ENCODE results near the gene LOX.

The LOX gene

DNA sequence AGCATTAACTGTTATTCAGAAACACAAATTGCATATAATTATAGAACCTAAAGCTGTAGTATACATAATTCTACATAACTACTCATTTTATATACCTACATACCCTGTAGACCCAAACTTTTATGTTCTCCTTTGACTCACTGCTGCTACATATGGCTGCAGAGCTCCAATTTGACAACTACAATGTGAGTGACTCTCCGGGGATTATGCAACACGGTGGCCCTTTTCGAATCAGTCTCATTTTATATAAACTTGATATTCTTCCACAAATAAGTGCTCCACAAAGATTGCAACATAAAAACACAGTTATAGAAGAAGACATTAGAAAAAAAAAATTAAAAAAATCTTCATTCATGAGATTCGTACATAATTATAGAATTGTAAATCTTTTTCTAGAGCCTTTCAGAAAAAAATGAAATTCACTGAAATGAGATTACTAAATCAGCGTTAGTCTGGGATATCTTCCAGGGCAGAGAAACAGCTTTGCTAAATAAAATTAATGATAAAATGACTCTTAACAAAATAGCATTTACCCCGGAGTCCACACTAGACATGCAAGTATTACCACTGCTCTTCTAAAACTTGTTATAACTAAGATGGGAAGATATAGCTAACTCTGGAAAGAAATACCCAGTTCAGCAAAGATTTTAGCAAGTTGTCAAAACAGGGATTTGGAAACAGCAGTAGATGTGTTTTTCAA lies 63.7 kb downstream of the LOX start:
- CTCF ChIA-PET = no interaction called here
- TF ChIP-seq, protein P1, sequence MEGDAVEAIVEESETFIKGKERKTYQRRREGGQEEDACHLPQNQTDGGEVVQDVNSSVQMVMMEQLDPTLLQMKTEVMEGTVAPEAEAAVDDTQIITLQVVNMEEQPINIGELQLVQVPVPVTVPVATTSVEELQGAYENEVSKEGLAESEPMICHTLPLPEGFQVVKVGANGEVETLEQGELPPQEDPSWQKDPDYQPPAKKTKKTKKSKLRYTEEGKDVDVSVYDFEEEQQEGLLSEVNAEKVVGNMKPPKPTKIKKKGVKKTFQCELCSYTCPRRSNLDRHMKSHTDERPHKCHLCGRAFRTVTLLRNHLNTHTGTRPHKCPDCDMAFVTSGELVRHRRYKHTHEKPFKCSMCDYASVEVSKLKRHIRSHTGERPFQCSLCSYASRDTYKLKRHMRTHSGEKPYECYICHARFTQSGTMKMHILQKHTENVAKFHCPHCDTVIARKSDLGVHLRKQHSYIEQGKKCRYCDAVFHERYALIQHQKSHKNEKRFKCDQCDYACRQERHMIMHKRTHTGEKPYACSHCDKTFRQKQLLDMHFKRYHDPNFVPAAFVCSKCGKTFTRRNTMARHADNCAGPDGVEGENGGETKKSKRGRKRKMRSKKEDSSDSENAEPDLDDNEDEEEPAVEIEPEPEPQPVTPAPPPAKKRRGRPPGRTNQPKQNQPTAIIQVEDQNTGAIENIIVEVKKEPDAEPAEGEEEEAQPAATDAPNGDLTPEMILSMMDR (IDR thresholded peaks at IDR 0.05; ENCODE audit: insufficient read depth, low read length, missing control alignments) = no peak
- no peak for DNase-seq (ENCODE audit: low read depth, low spot score)
- POLR2A ChIA-PET = no interaction called here
- no peak overlapping the region for H3K4me3 ChIP-seq (ENCODE audit: low read depth, low read length)

Measured in AG04449 (cell line).